Gastrocnemius medialis (tissue), 4 donors: ENCODE results near the gene PCDH9.

ENCODE experiments used
- POLR2A ChIP-seq, 2 donors: fragments of 450-650 bp; IDR thresholded peaks; one replicate each; pipeline ENCODE4 v1.6.1; 2017; ENCODE audit warnings: antibody characterized with exemption in 2 of 2, mild to moderate bottlenecking in 2 of 2, moderate library complexity in 2 of 2
- TF ChIP-seq, protein P1 (sequence below), 5 experiments: fragments of 450-650 bp in 3 of 5; fragments of 200-600 bp in 2 of 5; sonication (generic) in 2 of 5; IDR thresholded peaks in 4 of 5; conservative IDR thresholded peaks in 1 of 5; 1 replicate in 4 of 5; 2 replicates in 1 of 5; pipeline ENCODE4 v1.5.1; 2016 to 2019; ENCODE audit warnings: antibody characterized with exemption in 5 of 5, mild to moderate bottlenecking in 3 of 5, moderate library complexity in 3 of 5

DNA sequence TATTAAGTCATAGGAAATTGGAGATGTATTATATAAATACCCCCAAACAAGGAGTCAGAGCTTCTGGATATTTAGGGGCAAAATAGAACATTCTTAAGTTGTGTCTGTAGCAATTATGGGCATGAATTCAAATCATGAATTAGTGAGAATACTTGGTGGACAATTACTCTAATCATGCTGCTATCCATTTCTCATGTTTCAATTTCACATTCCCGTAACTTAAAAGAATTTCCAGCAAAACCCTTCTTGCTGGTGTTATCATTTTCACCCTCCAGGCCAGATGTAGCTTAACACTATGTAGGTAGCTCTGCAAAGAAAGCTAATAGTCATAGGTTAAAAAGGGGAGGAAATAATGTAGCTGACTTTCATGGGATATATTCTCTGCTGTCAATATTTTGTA is 136.1 kb downstream of the PCDH9 start:
- TF ChIP-seq, protein P1, sequence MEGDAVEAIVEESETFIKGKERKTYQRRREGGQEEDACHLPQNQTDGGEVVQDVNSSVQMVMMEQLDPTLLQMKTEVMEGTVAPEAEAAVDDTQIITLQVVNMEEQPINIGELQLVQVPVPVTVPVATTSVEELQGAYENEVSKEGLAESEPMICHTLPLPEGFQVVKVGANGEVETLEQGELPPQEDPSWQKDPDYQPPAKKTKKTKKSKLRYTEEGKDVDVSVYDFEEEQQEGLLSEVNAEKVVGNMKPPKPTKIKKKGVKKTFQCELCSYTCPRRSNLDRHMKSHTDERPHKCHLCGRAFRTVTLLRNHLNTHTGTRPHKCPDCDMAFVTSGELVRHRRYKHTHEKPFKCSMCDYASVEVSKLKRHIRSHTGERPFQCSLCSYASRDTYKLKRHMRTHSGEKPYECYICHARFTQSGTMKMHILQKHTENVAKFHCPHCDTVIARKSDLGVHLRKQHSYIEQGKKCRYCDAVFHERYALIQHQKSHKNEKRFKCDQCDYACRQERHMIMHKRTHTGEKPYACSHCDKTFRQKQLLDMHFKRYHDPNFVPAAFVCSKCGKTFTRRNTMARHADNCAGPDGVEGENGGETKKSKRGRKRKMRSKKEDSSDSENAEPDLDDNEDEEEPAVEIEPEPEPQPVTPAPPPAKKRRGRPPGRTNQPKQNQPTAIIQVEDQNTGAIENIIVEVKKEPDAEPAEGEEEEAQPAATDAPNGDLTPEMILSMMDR (IDR thresholded peaks at IDR 0.05 in 4 of 5, conservative IDR thresholded peaks at IDR 0.05 in 1 of 5), result no peak
- no peak for TF ChIP-seq POLR2A (IDR thresholded peaks at IDR 0.05)
